GM12878 (cell line): ENCODE measurements around the gene OTUD3. TPM values are rescaled to one million over a fixed set of nuclear protein-coding genes. Genes with fewer than 3 reads are reported as not detected.

Experiments used
- ATAC-seq: fragments of 200-7000 bp; cut with Tn5 transposase; 3 replicates; pipeline ENCODE4 v1.9.1; 2020; ENCODE audit warnings: mild to moderate bottlenecking, moderate library complexity
- BruUV-seq: library from RNA; stranded (reverse); fragments of 400-500 nt; replicated peaks from 2 replicates; lab custom pipeline; 2021; lab: Mats Ljungman, UMichigan
- CTCF ChIA-PET: fragments of 300-600 bp; sonication (Branson Sonifier 250); formaldehyde crosslinking; extraction: SDS; loops from one replicate; lab custom pipeline; 2021; ENCODE audit warnings: inconsistent platforms; lab: Yijun Ruan, JAX
- POLR2A ChIA-PET: fragments of 350-600 bp; formaldehyde crosslinking; extraction: SDS; loops from one replicate; lab custom pipeline; 2021; ENCODE audit warnings: inconsistent platforms; lab: Charles Lee
- RAD21 ChIA-PET: fragments of 300-600 bp; sonication (Branson Sonifier 250); formaldehyde crosslinking; loops from one replicate; lab custom pipeline; 2023; ENCODE audit warnings: antibody characterized with exemption; ENCODE audit not compliant: unreplicated experiment; lab: Charles Lee
- SMC1A ChIA-PET: fragments of 300-600 bp; sonication (Branson Sonifier 250); formaldehyde crosslinking; loops from one replicate; lab custom pipeline; 2023; ENCODE audit not compliant: unreplicated experiment, uncharacterized antibody; lab: Charles Lee
- DNase-seq: peaks from one replicate; pipeline ENCODE4 v3.0.0-alpha.2; 2011; ENCODE audit warnings: low read depth, low spot score
- FAIRE-seq: peaks from 3 replicates; lab custom pipeline; 2011; peaks lifted over from hg19 to GRCh38; lab: Jason Lieb, UNC
- H2AFZ ChIP-seq: 2 replicates; pipeline ENCODE4 v1.6.0; 2011; ENCODE audit warnings: low read depth, low read length, control low read depth; ENCODE audit not compliant: control insufficient read depth
- H3K27ac ChIP-seq: 2 replicates; pipeline ENCODE4 v1.5.1; 2011; ENCODE audit warnings: control low read depth; ENCODE audit not compliant: control insufficient read depth, insufficient read depth
- H3K27me3 ChIP-seq, 2 experiments: replicated peaks in 1 of 2; 2 replicates each; pipeline versions ENCODE4 v1.6.0 to v1.6.1; 2011; ENCODE audit warnings: low read length in 1 of 2; ENCODE audit not compliant: control insufficient read depth in 2 of 2, insufficient read depth in 2 of 2
- H3K36me3 ChIP-seq, 2 experiments: 2 replicates each; pipeline ENCODE4 v1.5.1; 2011; ENCODE audit warnings: low read length in 1 of 2; ENCODE audit not compliant: control insufficient read depth in 2 of 2, insufficient read depth in 2 of 2
- H3K4me1 ChIP-seq: 2 replicates; pipeline ENCODE4 v1.6.1; 2011; ENCODE audit warnings: mild to moderate bottlenecking, low read length, moderate library complexity, mixed read lengths; ENCODE audit not compliant: control insufficient read depth, insufficient read depth
- H3K4me2 ChIP-seq: 2 replicates; pipeline ENCODE4 v1.6.0; 2011; ENCODE audit warnings: control low read depth; ENCODE audit not compliant: control insufficient read depth, insufficient read depth
- H3K4me3 ChIP-seq: fragments of 200-600 bp; sonication (generic); 2 replicates; pipeline ENCODE4 v1.5.1; 2016
- H3K79me2 ChIP-seq: 2 replicates; pipeline ENCODE4 v1.6.0; 2011; ENCODE audit warnings: low read length; ENCODE audit not compliant: control insufficient read depth, insufficient read depth
- H3K9ac ChIP-seq: 2 replicates; pipeline ENCODE4 v1.8.0; 2011; ENCODE audit warnings: low read length, control low read depth, mixed read lengths; ENCODE audit not compliant: control insufficient read depth, insufficient read depth
- H3K9me3 ChIP-seq: replicated peaks from 3 replicates; pipeline ENCODE4 v1.5.1; 2011; ENCODE audit warnings: mild to moderate bottlenecking, low read length; ENCODE audit not compliant: control insufficient read depth, insufficient read depth
- H4K20me1 ChIP-seq: 2 replicates; pipeline ENCODE4 v1.6.0; 2011; ENCODE audit not compliant: control insufficient read depth, insufficient read depth
- EGR1 ChIP-seq, 2 experiments: IDR thresholded peaks; 1 replicate in 1 of 2; 2 replicates in 1 of 2; pipeline ENCODE4 v1.6.1; 2011 to 2012; ENCODE audit warnings: low read depth in 2 of 2, low read length in 2 of 2, borderline replicate concordance in 1 of 2, mild to moderate bottlenecking in 1 of 2, moderate library complexity in 1 of 2
- IKZF1 ChIP-seq: fragments of 450-650 bp; conservative IDR thresholded peaks from 2 replicates; pipeline ENCODE4 v1.6.1; 2017; ENCODE audit warnings: antibody characterized with exemption, mild to moderate bottlenecking
- POU2F2 ChIP-seq: IDR thresholded peaks from 3 replicates; pipeline ENCODE4 v1.6.1; 2011; ENCODE audit warnings: low read depth, mild to moderate bottlenecking, low read length, borderline replicate concordance
- SIX5 ChIP-seq: IDR thresholded peaks from 2 replicates; pipeline ENCODE4 v1.6.1; 2011; ENCODE audit warnings: mild to moderate bottlenecking, low read depth, low read length, moderate library complexity; ENCODE audit not compliant: severe bottlenecking
- SPI1 ChIP-seq: IDR thresholded peaks from 2 replicates; pipeline ENCODE4 v1.6.1; 2011; ENCODE audit warnings: low read depth, mild to moderate bottlenecking, low read length, moderate library complexity, borderline replicate concordance; ENCODE audit not compliant: insufficient read depth
- ZBTB11 ChIP-seq: fragments of 450-650 bp; formaldehyde crosslinking; IDR thresholded peaks from 2 replicates; pipeline ENCODE4 v1.5.0; 2022; ENCODE audit warnings: mild to moderate bottlenecking, missing genetic modification characterization
- WGBS: methylation state at CpG from one replicate; pipeline ENCODE4 v1.1.6; 2016; ENCODE audit warnings: low lambda C conversion rate; ENCODE audit not compliant: insufficient replicate concordance, insufficient coverage; ENCODE audit errors: missing lambda C conversion rate; 5-methylcytosine and 5-hydroxymethylcytosine counted together
- in situ Hi-C: fragments of 300-500 bp; cut with MboI; formaldehyde crosslinking; loops from 9 replicates; pipeline ENCODE4 v1.14.3; 2018; ENCODE audit warnings: mixed read lengths
- intact Hi-C: fragments of 100-400 bp; cut with micrococcal nuclease; formaldehyde crosslinking; loops from one replicate; pipeline ENCODE4 v1.14.2; 2022; ENCODE audit not compliant: unreplicated experiment
- polyA plus RNA-seq, 11 experiments: library from polyadenylated mRNA; depleted of rRNA in 4 of 11; unstranded in 6 of 11; stranded (reverse) in 5 of 11; fragments of >200 nt; fragmentation: Nextera tagmentation in 4 of 11; fragmentation: Illumina TruSeq in 1 of 11; extraction: Ambion mirVana in 4 of 11; extraction: Trizol in 1 of 11; gene quantifications; 1 replicate in 1 of 11; 2 replicates in 10 of 11; pipeline versions ENCODE4 v1.2.1 to v1.2.3, GENCODE V29; 2011 to 2016; ENCODE audit warnings: inconsistent platforms in 2 of 11, missing spikeins in 2 of 11, low read depth in 1 of 11
- total RNA-seq, 4 experiments: library from RNA; depleted of rRNA in 3 of 4; stranded (reverse); fragments of >200 nt in 3 of 4; fragmentation: Illumina TruSeq in 1 of 4; extraction: Trizol in 1 of 4; gene quantifications; 2 replicates each; pipeline versions ENCODE4 v1.2.1 to v1.2.3, GENCODE V29; 2013 to 2021

Gene OTUD3
- total and polyA plus RNA-seq, 10 of the 15 experiments (the other 5 are each of a cell fraction or from before 2014, with no cell fraction given): 0.77 to 8.9 (median 4.8) TPM

GRCh38 chr1:19879227-19879626, 3.0 kb upstream of the OTUD3 start:
- no peak overlapping the region for H3K9ac ChIP-seq
- ATAC-seq: no peak
- H3K4me1 ChIP-seq: no peaks in the 10 kb centered on the region
- TF ChIP-seq ZBTB11 (CRISPR knock-in tag) (no peak), POU2F2 (no peak), SPI1 (no peak), IKZF1 (no peak), SIX5 (no peak), EGR1 (IDR thresholded peaks at IDR 0.05; ENCODE audit: borderline replicate concordance in 1 of 2, low read depth in 2 of 2, low read length in 2 of 2) (no peak)
- TF ChIP-seq, all 136 proteins: peak for 0
- no peaks in the 10 kb centered on the region for H3K36me3 ChIP-seq
- no peak for FAIRE-seq
- no peak overlapping the region for H2AFZ ChIP-seq
- no peaks in the 10 kb centered on the region; a peak in 1 of 4 replicates for H3K27me3 ChIP-seq
- no peak overlapping the region for H3K4me2 ChIP-seq
- SMC1A ChIA-PET: no interaction called here
- no peak overlapping the region for H3K4me3 ChIP-seq
- no peak for DNase-seq
- no TSS peak for BruUV-seq
- CTCF ChIA-PET: no interaction called here
- RAD21 ChIA-PET: no interaction called here
- no peak overlapping the region for H3K27ac ChIP-seq
- POLR2A ChIA-PET: no interaction called here
- H3K9me3 ChIP-seq: no peaks in the 10 kb centered on the region
- WGBS: 72% methylated on average over 4 of the region's 4 CpGs
- no peaks in the 10 kb centered on the region for H4K20me1 ChIP-seq
- intact Hi-C loops (no loop called here), in situ Hi-C loops (no loop called here)
- peaks cover 19% of the 10 kb centered on the region for H3K79me2 ChIP-seq
